Vagina (tissue), 2 donors: ENCODE measurements around the gene BIRC5.

ENCODE experiments used
- POLR2A ChIP-seq, 2 donors: fragments of 450-650 bp; IDR thresholded peaks; one replicate each; pipeline ENCODE4 v1.6.1; 2017; ENCODE audit warnings: antibody characterized with exemption in 2 of 2, mild to moderate bottlenecking in 2 of 2, moderate library complexity in 2 of 2
- TF ChIP-seq, protein P1 (sequence below), 3 experiments: fragments of 450-650 bp in 2 of 3; fragments of 200-600 bp in 1 of 3; sonication (generic) in 1 of 3; IDR thresholded peaks; one replicate each; pipeline ENCODE4 v1.5.1; 2017 to 2019; ENCODE audit warnings: antibody characterized with exemption in 3 of 3, mild to moderate bottlenecking in 2 of 3, moderate library complexity in 2 of 3

DNA sequence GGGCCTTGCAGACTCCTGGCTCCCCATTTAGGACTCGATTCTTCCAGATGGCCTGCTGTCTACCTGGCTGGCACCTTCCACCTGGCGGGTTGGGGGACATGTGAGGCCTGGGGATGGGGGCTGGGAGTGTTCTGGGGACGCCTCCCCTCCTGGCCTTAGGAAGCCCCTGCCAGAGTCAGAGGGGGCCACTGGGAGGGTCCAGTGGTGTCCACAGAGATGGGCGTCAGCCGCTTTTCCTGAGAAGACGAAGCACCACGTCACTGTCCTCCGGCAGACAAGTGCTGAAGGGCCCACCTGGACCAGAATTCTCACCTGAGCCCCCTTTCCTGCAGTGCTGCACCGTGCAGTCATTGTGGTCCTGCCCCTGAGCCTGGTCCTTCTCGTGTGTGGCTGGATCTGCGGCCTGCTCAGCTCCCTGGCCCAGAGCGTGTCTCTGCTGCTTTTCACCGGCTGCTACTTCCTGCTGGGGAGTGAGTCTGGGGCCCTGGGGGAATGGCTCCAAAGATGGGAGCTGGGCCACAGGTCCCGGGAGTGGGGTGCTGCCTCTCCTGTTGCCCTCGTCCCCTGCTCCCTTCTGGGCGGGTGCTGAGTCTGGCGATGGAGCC, 20.3 kb downstream of the BIRC5 start:
- TF ChIP-seq POLR2A (IDR thresholded peaks at IDR 0.05) = no peak
- TF ChIP-seq, protein P1, sequence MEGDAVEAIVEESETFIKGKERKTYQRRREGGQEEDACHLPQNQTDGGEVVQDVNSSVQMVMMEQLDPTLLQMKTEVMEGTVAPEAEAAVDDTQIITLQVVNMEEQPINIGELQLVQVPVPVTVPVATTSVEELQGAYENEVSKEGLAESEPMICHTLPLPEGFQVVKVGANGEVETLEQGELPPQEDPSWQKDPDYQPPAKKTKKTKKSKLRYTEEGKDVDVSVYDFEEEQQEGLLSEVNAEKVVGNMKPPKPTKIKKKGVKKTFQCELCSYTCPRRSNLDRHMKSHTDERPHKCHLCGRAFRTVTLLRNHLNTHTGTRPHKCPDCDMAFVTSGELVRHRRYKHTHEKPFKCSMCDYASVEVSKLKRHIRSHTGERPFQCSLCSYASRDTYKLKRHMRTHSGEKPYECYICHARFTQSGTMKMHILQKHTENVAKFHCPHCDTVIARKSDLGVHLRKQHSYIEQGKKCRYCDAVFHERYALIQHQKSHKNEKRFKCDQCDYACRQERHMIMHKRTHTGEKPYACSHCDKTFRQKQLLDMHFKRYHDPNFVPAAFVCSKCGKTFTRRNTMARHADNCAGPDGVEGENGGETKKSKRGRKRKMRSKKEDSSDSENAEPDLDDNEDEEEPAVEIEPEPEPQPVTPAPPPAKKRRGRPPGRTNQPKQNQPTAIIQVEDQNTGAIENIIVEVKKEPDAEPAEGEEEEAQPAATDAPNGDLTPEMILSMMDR (IDR thresholded peaks at IDR 0.05) = no peak
